Glutamatergic neuron (in vitro differentiated cells): ENCODE measurements around the gene DOCK2. TPM values are rescaled to one million over a fixed set of nuclear protein-coding genes. Genes with fewer than 3 reads are reported as not detected.

Experiments
- DNase-seq: peaks from one replicate; pipeline ENCODE4 v3.0.0; 2022
- H3K27ac Mint-ChIP-seq: one replicate; pipeline ENCODE4 v1.8.0; 2020; ENCODE audit warnings: mild to moderate bottlenecking, mixed read lengths, inconsistent platforms; ENCODE audit not compliant: unreplicated experiment
- H3K27me3 Mint-ChIP-seq: one replicate; pipeline ENCODE4 v1.8.0; 2020; ENCODE audit warnings: mild to moderate bottlenecking, moderate library complexity, mixed read lengths, inconsistent platforms; ENCODE audit not compliant: unreplicated experiment
- H3K36me3 Mint-ChIP-seq: one replicate; pipeline ENCODE4 v1.8.0; 2020; ENCODE audit warnings: mild to moderate bottlenecking, mixed read lengths, inconsistent platforms; ENCODE audit not compliant: unreplicated experiment
- H3K4me1 Mint-ChIP-seq: one replicate; pipeline ENCODE4 v1.8.0; 2020; ENCODE audit warnings: mild to moderate bottlenecking, low read depth, mixed read lengths, inconsistent platforms; ENCODE audit not compliant: unreplicated experiment
- H3K4me3 Mint-ChIP-seq: one replicate; pipeline ENCODE4 v1.8.0; 2020; ENCODE audit warnings: mild to moderate bottlenecking, mixed read lengths, inconsistent platforms; ENCODE audit not compliant: unreplicated experiment
- H3K9me3 Mint-ChIP-seq: one replicate; pipeline ENCODE4 v1.8.0; 2020; ENCODE audit warnings: mild to moderate bottlenecking, moderate library complexity, mixed read lengths, inconsistent platforms; ENCODE audit not compliant: unreplicated experiment
- total RNA-seq: library from RNA; stranded (reverse); fragmentation: NEBNext Ultra II Directional; extraction: Animal tissue kit (Norgen Biotek cat#: 25700); gene quantifications from one replicate; pipeline ENCODE4 v1.2.1, GENCODE V29; 2021; ENCODE audit not compliant: unreplicated experiment
- TF ChIP-seq, protein P1 (sequence below): fragments of 200-600 bp; sonication (generic); IDR thresholded peaks from one replicate; pipeline ENCODE4 v1.5.0; 2021; ENCODE audit not compliant: partially characterized antibody, unreplicated experiment

DOCK2 gene
- total RNA-seq, 1 donor from 2014 or later = 0.66 TPM

DNA sequence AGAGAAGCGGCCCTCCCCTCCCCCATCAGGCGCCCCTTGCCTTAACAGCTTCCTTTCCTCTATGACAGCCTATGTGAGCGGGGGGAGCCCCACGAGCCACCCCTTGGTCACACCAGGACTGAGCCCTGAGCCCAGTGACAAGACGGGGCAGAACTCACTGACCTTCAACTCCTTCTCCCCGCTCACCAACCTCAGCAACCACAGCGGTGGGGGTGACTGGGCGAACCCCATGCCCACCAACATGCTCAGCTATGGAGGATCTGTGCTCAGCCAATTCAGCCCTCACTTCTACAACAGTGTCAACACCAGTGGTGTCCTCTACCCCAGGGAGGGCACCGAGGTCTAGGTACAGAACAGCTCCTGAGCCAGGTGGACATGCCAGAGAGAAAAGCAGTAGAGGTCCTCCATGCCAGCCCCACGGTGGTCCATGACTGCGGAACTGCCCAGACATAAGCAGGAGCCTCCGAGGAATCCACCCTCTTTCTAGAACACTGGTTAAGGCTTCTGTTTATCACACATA, 471.3 kb downstream of the DOCK2 start:
- no peak overlapping the region for H3K4me3 Mint-ChIP-seq
- H3K27ac Mint-ChIP-seq = no peak overlapping the region
- no peak for DNase-seq
- H3K4me1 Mint-ChIP-seq = peaks cover 3% of the 10 kb centered on the region
- H3K9me3 Mint-ChIP-seq = peaks cover 7% of the 10 kb centered on the region
- H3K36me3 Mint-ChIP-seq = no peaks in the 10 kb centered on the region
- TF ChIP-seq, protein P1, sequence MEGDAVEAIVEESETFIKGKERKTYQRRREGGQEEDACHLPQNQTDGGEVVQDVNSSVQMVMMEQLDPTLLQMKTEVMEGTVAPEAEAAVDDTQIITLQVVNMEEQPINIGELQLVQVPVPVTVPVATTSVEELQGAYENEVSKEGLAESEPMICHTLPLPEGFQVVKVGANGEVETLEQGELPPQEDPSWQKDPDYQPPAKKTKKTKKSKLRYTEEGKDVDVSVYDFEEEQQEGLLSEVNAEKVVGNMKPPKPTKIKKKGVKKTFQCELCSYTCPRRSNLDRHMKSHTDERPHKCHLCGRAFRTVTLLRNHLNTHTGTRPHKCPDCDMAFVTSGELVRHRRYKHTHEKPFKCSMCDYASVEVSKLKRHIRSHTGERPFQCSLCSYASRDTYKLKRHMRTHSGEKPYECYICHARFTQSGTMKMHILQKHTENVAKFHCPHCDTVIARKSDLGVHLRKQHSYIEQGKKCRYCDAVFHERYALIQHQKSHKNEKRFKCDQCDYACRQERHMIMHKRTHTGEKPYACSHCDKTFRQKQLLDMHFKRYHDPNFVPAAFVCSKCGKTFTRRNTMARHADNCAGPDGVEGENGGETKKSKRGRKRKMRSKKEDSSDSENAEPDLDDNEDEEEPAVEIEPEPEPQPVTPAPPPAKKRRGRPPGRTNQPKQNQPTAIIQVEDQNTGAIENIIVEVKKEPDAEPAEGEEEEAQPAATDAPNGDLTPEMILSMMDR = no peak
- H3K27me3 Mint-ChIP-seq = peaks cover 11% of the 10 kb centered on the region

DNA sequence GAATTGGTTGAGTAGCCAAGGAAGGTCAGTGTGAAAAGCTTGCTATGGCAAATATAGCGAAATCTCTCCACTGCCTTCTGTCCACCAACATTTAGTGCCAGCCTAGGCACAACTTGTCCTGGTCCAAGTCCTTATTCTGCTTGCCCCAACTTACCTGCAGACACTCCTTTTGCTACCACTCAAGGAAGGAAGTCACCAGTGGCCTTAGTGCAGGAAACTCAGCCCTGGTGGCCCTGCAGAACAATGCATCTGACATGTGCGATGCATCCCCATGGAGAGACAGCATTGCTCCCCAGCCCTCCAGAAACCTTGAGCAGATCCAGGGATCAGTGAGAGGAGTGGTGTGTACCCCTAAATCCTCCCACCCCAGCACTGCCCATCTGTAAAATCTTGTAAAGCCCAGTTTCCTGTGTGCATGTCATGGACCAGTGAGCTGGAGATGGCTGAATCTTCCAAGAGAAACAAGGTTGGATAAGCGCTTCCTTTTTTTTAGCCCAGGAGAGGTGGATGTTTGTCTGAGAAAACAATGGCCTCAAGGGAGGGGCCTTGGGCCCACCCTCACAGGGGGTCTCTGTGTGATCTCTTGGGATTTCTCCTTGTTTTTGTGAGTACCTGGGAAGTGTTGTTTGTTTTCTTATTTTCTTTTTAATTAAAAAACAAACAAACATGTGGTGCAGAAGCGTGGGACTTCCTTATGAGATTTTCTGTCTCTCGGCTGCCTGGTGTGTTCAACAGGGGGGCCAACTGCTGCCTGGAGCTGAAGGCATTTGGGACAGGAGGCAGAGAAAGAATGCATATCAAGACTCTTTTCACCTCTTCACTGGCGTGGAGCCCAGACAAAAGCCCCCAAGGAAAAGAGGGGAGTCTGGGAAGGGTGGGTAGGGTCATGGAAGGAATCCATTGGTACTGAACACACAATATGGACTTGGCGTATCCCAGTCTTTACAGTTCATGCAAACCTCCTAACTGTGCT, 472.3 kb downstream of the DOCK2 start:
- TF ChIP-seq, protein P1 = no peak
- Mint-ChIP-seq H3K4me1 (peaks cover 3% of the 10 kb centered on the region), H3K36me3 (no peaks in the 10 kb centered on the region), H3K27ac (no peak overlapping the region), H3K9me3 (peaks cover 7% of the 10 kb centered on the region), H3K27me3 (peaks cover 9% of the 10 kb centered on the region), H3K4me3 (no peak overlapping the region)
- no peak for DNase-seq

DNA sequence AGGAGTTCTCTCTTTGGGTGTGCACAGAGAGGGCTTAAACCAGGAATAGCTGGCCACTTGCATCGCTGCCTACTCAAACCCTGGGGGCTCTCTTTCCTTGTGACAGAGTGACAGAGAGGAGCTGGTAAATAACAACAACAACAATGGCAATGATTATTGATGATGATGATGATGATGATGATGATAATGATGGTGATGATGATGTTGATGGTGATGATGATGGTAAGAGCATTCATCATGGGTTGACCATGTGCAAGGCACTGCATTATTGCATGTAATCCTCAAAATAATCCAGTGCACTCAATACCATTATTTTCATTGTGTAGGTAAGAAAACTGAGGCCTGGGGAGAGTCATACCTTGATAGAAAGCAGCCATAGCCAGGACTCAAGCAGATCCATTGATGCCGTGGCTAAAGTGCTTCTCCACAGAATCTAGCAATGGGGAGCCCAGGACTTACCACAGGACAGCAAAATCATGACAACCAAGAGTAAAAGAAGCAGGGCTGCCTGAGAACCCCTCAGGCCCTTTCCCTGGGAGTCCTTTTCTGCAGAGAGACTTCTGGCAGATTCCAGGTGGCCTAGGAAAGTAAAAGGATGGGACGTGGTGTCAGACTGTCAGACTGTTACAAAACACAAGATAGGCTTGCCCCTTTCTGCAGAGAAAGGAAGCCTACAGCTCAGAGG, 473.5 kb downstream of the DOCK2 start:
- no peak for DNase-seq
- Mint-ChIP-seq H3K36me3 (no peaks in the 10 kb centered on the region), H3K27ac (no peak overlapping the region), H3K9me3 (peaks cover 3% of the 10 kb centered on the region), H3K27me3 (peaks cover 6% of the 10 kb centered on the region), H3K4me3 (no peak overlapping the region), H3K4me1 (no peaks in the 10 kb centered on the region)
- TF ChIP-seq, protein P1 = no peak

DNA sequence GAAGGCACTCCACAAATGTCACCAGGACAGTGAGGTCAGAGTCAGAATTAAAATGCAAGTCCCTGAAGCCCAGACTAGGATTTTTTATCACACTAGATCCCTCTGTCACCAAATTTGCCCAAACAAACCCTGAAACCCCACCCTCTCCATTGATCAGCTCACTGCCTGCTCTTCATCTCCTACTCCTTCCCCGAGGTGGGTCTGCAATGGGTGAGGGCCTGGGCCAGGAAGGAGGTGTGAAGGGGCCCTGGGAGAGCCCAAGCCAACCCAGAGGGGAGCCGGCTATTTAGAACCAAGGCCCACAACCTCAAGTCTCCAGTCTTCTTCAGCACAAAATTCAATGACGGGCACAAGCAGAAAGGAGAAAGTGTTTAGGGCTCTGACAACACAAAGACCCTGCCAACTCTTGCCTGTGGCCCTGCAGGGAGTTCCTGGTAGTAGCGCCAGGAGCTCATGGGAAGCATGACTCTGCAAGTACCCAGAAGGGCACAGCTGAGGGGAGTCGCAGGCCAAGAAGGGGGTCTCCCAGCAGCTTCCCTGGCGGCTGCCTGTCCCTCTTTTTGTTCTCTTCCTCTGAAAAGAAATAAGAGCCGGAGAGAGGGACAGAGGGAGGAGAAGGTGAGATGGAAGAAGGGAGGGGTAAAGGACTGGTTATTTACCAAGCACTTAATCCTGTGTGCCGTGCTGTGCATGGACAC, 474.2 kb downstream of the DOCK2 start:
- Mint-ChIP-seq H3K36me3 (no peaks in the 10 kb centered on the region), H3K27ac (no peak overlapping the region), H3K27me3 (peaks cover 6% of the 10 kb centered on the region), H3K4me1 (no peaks in the 10 kb centered on the region), H3K4me3 (no peak overlapping the region), H3K9me3 (peaks cover 3% of the 10 kb centered on the region)
- DNase-seq = no peak
- TF ChIP-seq, protein P1 = no peak
